ENCODE measurements around the gene MYRFL.

The MYRFL gene

GRCh38 chr12:69929125-69929524, 104.1 kb downstream of the MYRFL start:
- no peak for DNase-seq (ENCODE audit: extremely low read depth in 1 of 2, low read depth in 1 of 2)

- DNase-seq (ENCODE audit: extremely low read depth in 1 of 2, low read depth in 1 of 2) = no peak
Measured at GRCh38 chr12:69929531-69929930, 104.5 kb downstream of the MYRFL start.

GRCh38 chr12:69931569-69931968, 106.5 kb downstream of the MYRFL start:
- no peak for DNase-seq (ENCODE audit: extremely low read depth in 1 of 2, low read depth in 1 of 2)

- DNase-seq (ENCODE audit: extremely low read depth in 1 of 2, low read depth in 1 of 2) = no peak
Measured at GRCh38 chr12:69932154-69932553, 107.1 kb downstream of the MYRFL start.

- no peak for DNase-seq (ENCODE audit: extremely low read depth in 1 of 2, low read depth in 1 of 2)
Measured at GRCh38 chr12:69932676-69933552, 107.9 kb downstream of the MYRFL start.

- no peak for DNase-seq (ENCODE audit: extremely low read depth in 1 of 2, low read depth in 1 of 2)
Measured at GRCh38 chr12:69934011-69934410, 109.0 kb downstream of the MYRFL start.

- no peak for DNase-seq (ENCODE audit: extremely low read depth in 1 of 2, low read depth in 1 of 2)
Measured at GRCh38 chr12:69935651-69936100, 110.6 kb downstream of the MYRFL start.

- no peak for DNase-seq (ENCODE audit: extremely low read depth in 1 of 2, low read depth in 1 of 2)
Measured at GRCh38 chr12:69936214-69936731, 111.2 kb downstream of the MYRFL start.

GRCh38 chr12:69936766-69937165, 111.7 kb downstream of the MYRFL start:
- no peak for DNase-seq (ENCODE audit: extremely low read depth in 1 of 2, low read depth in 1 of 2)

- no peak for DNase-seq (ENCODE audit: extremely low read depth in 1 of 2, low read depth in 1 of 2)
Measured at GRCh38 chr12:69947123-69947522, 122.1 kb downstream of the MYRFL start.

- no peak for DNase-seq (ENCODE audit: extremely low read depth in 1 of 2, low read depth in 1 of 2)
Measured at GRCh38 chr12:69947897-69948296, 122.9 kb downstream of the MYRFL start.

GRCh38 chr12:69948851-69949250, 123.8 kb downstream of the MYRFL start:
- DNase-seq (ENCODE audit: extremely low read depth in 1 of 2, low read depth in 1 of 2) = no peak

- DNase-seq (ENCODE audit: extremely low read depth in 1 of 2, low read depth in 1 of 2) = no peak
Measured at GRCh38 chr12:69949311-69950002, 124.4 kb downstream of the MYRFL start.

GRCh38 chr12:69951108-69951507, 126.1 kb downstream of the MYRFL start:
- no peak for DNase-seq (ENCODE audit: extremely low read depth in 1 of 2, low read depth in 1 of 2)

- DNase-seq (ENCODE audit: extremely low read depth in 1 of 2, low read depth in 1 of 2) = no peak
Measured at GRCh38 chr12:69952890-69953289, 127.9 kb downstream of the MYRFL start.

GRCh38 chr12:69961246-69961645, 136.2 kb downstream of the MYRFL start:
- DNase-seq (ENCODE audit: extremely low read depth in 1 of 2, low read depth in 1 of 2) = no peak

- DNase-seq (ENCODE audit: extremely low read depth in 1 of 2, low read depth in 1 of 2) = no peak
Measured at GRCh38 chr12:69966409-69966808, 141.4 kb downstream of the MYRFL start.

- no peak for DNase-seq (ENCODE audit: extremely low read depth in 1 of 2, low read depth in 1 of 2)
Measured at GRCh38 chr12:69966839-69967238, 141.8 kb downstream of the MYRFL start.

GRCh38 chr12:69969011-69969410, 144.0 kb downstream of the MYRFL start:
- DNase-seq (ENCODE audit: extremely low read depth in 1 of 2, low read depth in 1 of 2) = no peak

GRCh38 chr12:69972136-69972535, 147.1 kb downstream of the MYRFL start:
- no peak for DNase-seq (ENCODE audit: extremely low read depth in 1 of 2, low read depth in 1 of 2)

GRCh38 chr12:69978020-69978419, 153.0 kb downstream of the MYRFL start:
- DNase-seq (ENCODE audit: extremely low read depth in 1 of 2, low read depth in 1 of 2) = no peak

All from activated CD8-positive, alpha-beta memory T cell treated with anti-CD3 and anti-CD28 coated beads for 1 hour (primary cell).